A549 (cell line): ENCODE data around the gene SLC23A2. TPM values are rescaled to one million over a fixed set of nuclear protein-coding genes. Genes with fewer than 3 reads are reported as not detected.

ENCODE experiments used
- ATAC-seq, 2 experiments: fragments of 200-7000 bp in 1 of 2; fragments of >200 bp in 1 of 2; cut with Nextera tagmentation in 1 of 2; cut with Tn5 transposase in 1 of 2; 3 replicates each; pipeline versions ENCODE4 v1.8.0 to v1.9.1; 2018 to 2020; ENCODE audit warnings: mild to moderate bottlenecking in 1 of 2, moderate library complexity in 1 of 2
- CTCF ChIA-PET: fragments of 300-600 bp; sonication (Branson Sonifier 250); formaldehyde crosslinking; extraction: SDS; loops from one replicate; lab custom pipeline; 2021; ENCODE audit warnings: antibody characterized with exemption, inconsistent platforms; lab: Yijun Ruan, JAX
- POLR2A ChIA-PET: fragments of 350-600 bp; formaldehyde crosslinking; extraction: SDS; loops from one replicate; lab custom pipeline; 2021; ENCODE audit warnings: antibody characterized with exemption, inconsistent platforms; lab: Yijun Ruan, JAX
- DNase-seq, 2 experiments: peaks; one replicate each; pipeline versions ENCODE4 v3.0.0 to v3.0.0-alpha.2; 2011 to 2016; ENCODE audit warnings: low read depth in 1 of 2, low spot score in 1 of 2
- FAIRE-seq: peaks from 2 replicates; lab custom pipeline; 2011; peaks lifted over from hg19 to GRCh38; lab: Jason Lieb, UNC
- H3K27ac ChIP-seq, 2 experiments: fragments of >200 bp; sonication (Bioruptor Twin); formaldehyde crosslinking; 3 replicates each; pipeline ENCODE4 v1.5.1; 2016 to 2017
- H3K4me1 ChIP-seq: fragments of >200 bp; sonication (Bioruptor Twin); formaldehyde crosslinking; 3 replicates; pipeline ENCODE4 v1.6.1; 2016
- H3K4me2 ChIP-seq: fragments of >200 bp; sonication (Bioruptor Twin); formaldehyde crosslinking; 3 replicates; pipeline ENCODE4 v1.6.1; 2016
- H3K4me3 ChIP-seq: fragments of >200 bp; sonication (Bioruptor Twin); formaldehyde crosslinking; 3 replicates; pipeline ENCODE4 v1.5.1; 2016
- H3K9me3 ChIP-seq: fragments of >200 bp; sonication (Bioruptor Twin); formaldehyde crosslinking; 3 replicates; pipeline ENCODE4 v1.6.1; 2016
- BCL3 ChIP-seq: fragments of >200 bp; sonication (Bioruptor Twin); formaldehyde crosslinking; IDR thresholded peaks from 3 replicates; pipeline ENCODE4 v1.6.1; 2016
- CHD2 ChIP-seq: fragments of 150-350 bp; IDR thresholded peaks from 2 replicates; pipeline ENCODE4 v1.6.1; 2014; ENCODE audit warnings: low read length; ENCODE audit not compliant: partially characterized antibody
- CTCF ChIP-seq: fragments of >200 bp; sonication (Bioruptor Twin); formaldehyde crosslinking; IDR thresholded peaks from 3 replicates; pipeline ENCODE4 v1.5.1; 2016
- EHMT2 ChIP-seq: fragments of 200-600 bp; sonication (generic); IDR thresholded peaks from 2 replicates; pipeline ENCODE4 v1.6.1; 2016; ENCODE audit warnings: antibody characterized with exemption, low read depth, mild to moderate bottlenecking, moderate library complexity
- HOXA7 ChIP-seq: fragments of 250-450 bp; sonication (Bioruptor Pico); IDR thresholded peaks from 2 replicates; pipeline ENCODE4 v1.5.0; 2020; ENCODE audit warnings: mild to moderate bottlenecking, moderate library complexity
- KDM5A ChIP-seq: fragments of 200-600 bp; sonication (generic); IDR thresholded peaks from 2 replicates; pipeline ENCODE4 v1.6.1; 2016; ENCODE audit warnings: antibody characterized with exemption, mild to moderate bottlenecking
- MAFK ChIP-seq: fragments of 450-650 bp; IDR thresholded peaks from 2 replicates; pipeline ENCODE4 v1.6.1; 2014; ENCODE audit not compliant: partially characterized antibody
- MAX ChIP-seq: IDR thresholded peaks from 2 replicates; pipeline ENCODE4 v1.6.1; 2012
- NFE2L2 ChIP-seq: fragments of 150-350 bp; conservative IDR thresholded peaks from 2 replicates; pipeline ENCODE4 v1.6.1; 2014; ENCODE audit warnings: low read length
- PHF8 ChIP-seq: fragments of 200-600 bp; sonication (generic); IDR thresholded peaks from 2 replicates; pipeline ENCODE4 v1.6.1; 2016; ENCODE audit warnings: low read depth, mild to moderate bottlenecking, antibody characterized with exemption, moderate library complexity, borderline replicate concordance
- POLR2A ChIP-seq: IDR thresholded peaks from 2 replicates; pipeline ENCODE4 v1.6.1; 2012; ENCODE audit warnings: mild to moderate bottlenecking, low read length
- POLR2AphosphoS2 ChIP-seq: conservative IDR thresholded peaks from 2 replicates; pipeline ENCODE4 v1.6.1; 2012; ENCODE audit warnings: low read length, improper control_type of control experiment, inconsistent platforms
- REST ChIP-seq: fragments of 200-600 bp; sonication (generic); IDR thresholded peaks from 2 replicates; pipeline ENCODE4 v1.6.1; 2016; ENCODE audit warnings: antibody characterized with exemption, mild to moderate bottlenecking, moderate library complexity
- RFX5 ChIP-seq: fragments of 450-650 bp; IDR thresholded peaks from 2 replicates; pipeline ENCODE4 v1.7.1; 2014; ENCODE audit warnings: antibody characterized with exemption, mild to moderate bottlenecking, moderate library complexity
- ZC3H11A ChIP-seq: fragments of 450-650 bp; IDR thresholded peaks from 2 replicates; pipeline ENCODE4 v1.6.1; 2014; ENCODE audit warnings: antibody characterized with exemption, mild to moderate bottlenecking
- ZFP36 ChIP-seq: fragments of 450-650 bp; IDR thresholded peaks from 2 replicates; pipeline ENCODE4 v1.6.1; 2014; ENCODE audit warnings: borderline replicate concordance; ENCODE audit not compliant: partially characterized antibody
- ZSCAN20 ChIP-seq: fragments of 250-450 bp; sonication (Bioruptor Pico); IDR thresholded peaks from 2 replicates; pipeline ENCODE4 v1.8.0; 2022; ENCODE audit warnings: mild to moderate bottlenecking, moderate library complexity
- WGBS: methylation state at CpG from one replicate; pipeline ENCODE4 v1.1.6; 2017; ENCODE audit errors: missing lambda C conversion rate; 5-methylcytosine and 5-hydroxymethylcytosine counted together
- polyA plus RNA-seq, 4 experiments: library from polyadenylated mRNA; depleted of rRNA in 3 of 4; stranded (reverse); fragments of >200 nt; fragmentation: RNase III in 1 of 4; extraction: RNeasy Plus Mini Kit Qiagen cat#74134 plus additional on column Dnase treatment in 1 of 4; gene quantifications; 2 replicates in 3 of 4; 3 replicates in 1 of 4; pipeline ENCODE4 v1.2.3, GENCODE V29; 2011 to 2017

SLC23A2 gene
- polyA plus RNA-seq, 2 of the 4 experiments (the other 2 are of a cell fraction): 13.1 to 47.8 TPM

GRCh38 chr20:4830696-4831095, 170.6 kb downstream of the SLC23A2 start:
- no peaks in the 10 kb centered on the region for H3K4me1 ChIP-seq
- no peaks in the 10 kb centered on the region for H3K9me3 ChIP-seq
- DNase-seq: no peak
- ChIA-PET POLR2A (no interaction called here), CTCF (interaction anchor here (1.2 to 1.5 kb wide), 2 partner anchors 20 to 75 kb away, joined by 3 read pairs; no protein-coding TSS in a partner anchor)
- WGBS: 56% methylated on average over 2 of the region's 2 CpGs
- peak; percentile 36 for FAIRE-seq
- TF ChIP-seq ZFP36 (no peak), MAX (no peak), NFE2L2 (no peak), HOXA7 (CRISPR knock-in tag) (no peak), POLR2AphosphoS2 (no peak), PHF8 (no peak), RFX5 (no peak), ZSCAN20 (CRISPR knock-in tag) (no peak)
- H3K4me3 ChIP-seq: no peak overlapping the region
- ATAC-seq: no peak
- no peak overlapping the region for H3K4me2 ChIP-seq
- H3K27ac ChIP-seq: no peak overlapping the region

GRCh38 chr20:4830259-4830658, 171.1 kb downstream of the SLC23A2 start:
- DNase-seq (no peak), ATAC-seq (no peak), FAIRE-seq (no peak)
- no peaks in the 10 kb centered on the region for H3K4me1 ChIP-seq
- H3K27ac ChIP-seq: no peak overlapping the region
- H3K4me3 ChIP-seq: no peak overlapping the region
- no peak for TF ChIP-seq REST
- H3K9me3 ChIP-seq: no peaks in the 10 kb centered on the region
- H3K4me2 ChIP-seq: no peak overlapping the region
- 62% methylated on average over 3 of the region's 3 CpGs for WGBS
- CTCF ChIA-PET: interaction anchor here (1.2 to 1.5 kb wide), 2 partner anchors 20 to 75 kb away, joined by 3 read pairs; no protein-coding TSS in a partner anchor
- POLR2A ChIA-PET: no interaction called here

GRCh38 chr20:4829514-4830215, 171.6 kb downstream of the SLC23A2 start:
- peak; percentile 39 to 40; a peak in 5 of 6 replicates for ATAC-seq
- no peak for FAIRE-seq
- H3K4me3 ChIP-seq: no peak overlapping the region
- H3K4me1 ChIP-seq: no peaks in the 10 kb centered on the region
- no peak overlapping the region for H3K27ac ChIP-seq
- 68% methylated on average over 4 of the region's 4 CpGs for WGBS
- no peaks in the 10 kb centered on the region for H3K9me3 ChIP-seq
- no peak overlapping the region for H3K4me2 ChIP-seq
- ChIA-PET CTCF (interaction anchor here (1.2 to 1.5 kb wide), 2 partner anchors 21 to 76 kb away, joined by 3 read pairs; no protein-coding TSS in a partner anchor), POLR2A (no interaction called here)
- TF ChIP-seq MAFK (no peak), CHD2 (no peak), CTCF (no peak), POLR2A (no peak), BCL3 (no peak), KDM5A (no peak), ZC3H11A (no peak), EHMT2 (no peak), RFX5 (no peak), POLR2AphosphoS2 (no peak)
- DNase-seq: no peak
